ENCODE measurements around the gene POLK. TPM values are rescaled to one million over a fixed set of nuclear protein-coding genes. Genes with fewer than 3 reads are reported as not detected.

Gene POLK
- total RNA-seq, 1 donor from 2014 or later: 27.6 TPM

DNA sequence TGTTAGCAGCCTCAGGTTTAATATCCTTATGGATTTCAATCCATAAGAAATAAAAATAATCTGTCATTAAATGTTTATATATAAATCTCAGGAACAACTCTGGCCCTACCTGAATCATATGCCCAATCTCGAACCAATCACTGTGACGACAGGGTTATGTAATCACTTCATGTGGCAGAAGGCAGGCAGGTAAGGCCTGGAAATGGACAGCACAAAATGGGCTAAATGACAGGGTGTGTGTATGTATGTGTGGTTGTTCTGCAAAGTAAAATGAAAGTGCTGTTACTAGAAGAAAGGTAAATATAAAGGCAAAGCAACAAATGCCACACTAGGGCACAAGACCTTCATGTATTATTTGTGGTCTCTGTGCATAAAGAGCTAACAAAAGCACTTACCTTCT, 119.2 kb downstream of the POLK start:
- no peak overlapping the region for H3K27ac Mint-ChIP-seq (ENCODE audit: unreplicated experiment)
- no peak overlapping the region for H3K4me2 ChIP-seq (ENCODE audit: low read length)
- H3K4me1 ChIP-seq (ENCODE audit: insufficient read depth, low read length): no peaks in the 10 kb centered on the region
- H3K4me3 ChIP-seq (ENCODE audit: insufficient read depth, low read depth, low read length): no peak overlapping the region
- TF ChIP-seq, protein P1, sequence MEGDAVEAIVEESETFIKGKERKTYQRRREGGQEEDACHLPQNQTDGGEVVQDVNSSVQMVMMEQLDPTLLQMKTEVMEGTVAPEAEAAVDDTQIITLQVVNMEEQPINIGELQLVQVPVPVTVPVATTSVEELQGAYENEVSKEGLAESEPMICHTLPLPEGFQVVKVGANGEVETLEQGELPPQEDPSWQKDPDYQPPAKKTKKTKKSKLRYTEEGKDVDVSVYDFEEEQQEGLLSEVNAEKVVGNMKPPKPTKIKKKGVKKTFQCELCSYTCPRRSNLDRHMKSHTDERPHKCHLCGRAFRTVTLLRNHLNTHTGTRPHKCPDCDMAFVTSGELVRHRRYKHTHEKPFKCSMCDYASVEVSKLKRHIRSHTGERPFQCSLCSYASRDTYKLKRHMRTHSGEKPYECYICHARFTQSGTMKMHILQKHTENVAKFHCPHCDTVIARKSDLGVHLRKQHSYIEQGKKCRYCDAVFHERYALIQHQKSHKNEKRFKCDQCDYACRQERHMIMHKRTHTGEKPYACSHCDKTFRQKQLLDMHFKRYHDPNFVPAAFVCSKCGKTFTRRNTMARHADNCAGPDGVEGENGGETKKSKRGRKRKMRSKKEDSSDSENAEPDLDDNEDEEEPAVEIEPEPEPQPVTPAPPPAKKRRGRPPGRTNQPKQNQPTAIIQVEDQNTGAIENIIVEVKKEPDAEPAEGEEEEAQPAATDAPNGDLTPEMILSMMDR (IDR thresholded peaks at IDR 0.05; ENCODE audit: insufficient read depth, low read depth, low read length): no peak
- TF ChIP-seq EZH2 (IDR thresholded peaks at IDR 0.05; ENCODE audit: insufficient read depth, low read length): no peak
- no peaks in the 10 kb centered on the region for H3K27me3 Mint-ChIP-seq (ENCODE audit: low read depth, unreplicated experiment)
- H3K27me3 ChIP-seq (ENCODE audit: insufficient read depth, low read length): no peaks in the 10 kb centered on the region
- H3K9me3 ChIP-seq (ENCODE audit: insufficient read depth, low read depth, low read length): no peaks in the 10 kb centered on the region
- H3K4me1 Mint-ChIP-seq (ENCODE audit: low read depth, unreplicated experiment): no peaks in the 10 kb centered on the region
- FAIRE-seq (no peak), DNase-seq (ENCODE audit: low read depth) (no peak)
- no peaks in the 10 kb centered on the region for H3K36me3 ChIP-seq (ENCODE audit: insufficient read depth, low read length)
- no peak overlapping the region for H2AFZ ChIP-seq (ENCODE audit: low read depth, low read length)
- H4K20me1 ChIP-seq (ENCODE audit: insufficient read depth, low read length): no peaks in the 10 kb centered on the region
- no peaks in the 10 kb centered on the region for H3K79me2 ChIP-seq (ENCODE audit: insufficient read depth, low read length)
- H3K9ac ChIP-seq (ENCODE audit: low read length): no peak overlapping the region
- H3K9me3 Mint-ChIP-seq (ENCODE audit: unreplicated experiment): no peaks in the 10 kb centered on the region
- peaks cover 2% of the 10 kb centered on the region for H3K36me3 Mint-ChIP-seq (ENCODE audit: low read depth, unreplicated experiment)
- H3K4me3 Mint-ChIP-seq (ENCODE audit: unreplicated experiment): no peak overlapping the region
- H3K27ac ChIP-seq (ENCODE audit: low read depth, low read length): no peak overlapping the region

DNA sequence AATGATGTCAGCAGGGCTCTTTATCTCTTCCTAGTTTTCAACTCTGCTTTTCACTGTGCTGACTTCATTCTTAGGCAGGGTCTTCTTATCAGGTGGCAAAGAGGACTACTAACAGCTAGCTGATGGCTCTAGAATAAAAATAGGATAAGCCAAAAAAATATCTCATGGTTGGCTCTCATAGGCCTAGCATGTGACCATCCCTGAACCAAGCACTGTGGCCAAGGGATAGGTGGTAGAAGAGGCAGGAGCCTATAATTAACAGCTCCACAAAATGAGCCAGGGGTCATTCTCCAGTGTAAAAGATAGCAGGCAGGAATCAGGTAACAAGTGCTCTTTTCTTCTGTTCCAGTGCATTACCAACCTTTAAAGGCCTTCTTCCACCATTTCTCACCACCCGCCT, 120.6 kb downstream of the POLK start:
- H3K36me3 ChIP-seq (ENCODE audit: insufficient read depth, low read length): no peaks in the 10 kb centered on the region
- no peaks in the 10 kb centered on the region for H3K4me1 Mint-ChIP-seq (ENCODE audit: low read depth, unreplicated experiment)
- H3K4me3 Mint-ChIP-seq (ENCODE audit: unreplicated experiment): no peak overlapping the region

DNA sequence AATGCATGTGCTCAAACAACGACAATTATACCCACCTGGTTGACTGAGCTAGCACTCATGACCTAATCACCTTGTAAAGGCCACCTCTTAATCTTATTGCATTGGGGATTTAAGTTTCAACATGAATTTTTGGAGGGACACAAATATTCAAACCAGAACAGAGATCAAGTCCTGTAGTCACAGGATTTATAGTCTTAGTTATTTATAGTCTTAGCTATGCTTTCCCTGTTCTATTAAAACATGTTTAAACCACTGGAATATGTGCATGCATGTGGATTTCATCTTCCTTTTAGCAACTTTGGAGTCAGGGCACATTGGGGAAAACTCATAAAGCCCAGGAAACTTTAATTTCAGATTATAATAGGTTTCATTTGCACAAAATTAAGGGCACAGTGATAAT, 126.3 kb downstream of the POLK start:
- Histone ChIP-seq H3K9ac (ENCODE audit: low read length) (no peak overlapping the region), H3K79me2 (ENCODE audit: insufficient read depth, low read length) (no peaks in the 10 kb centered on the region), H2AFZ (ENCODE audit: low read depth, low read length) (no peak overlapping the region), H3K27ac (ENCODE audit: low read depth, low read length) (no peak overlapping the region), H3K27me3 (ENCODE audit: insufficient read depth, low read length) (no peaks in the 10 kb centered on the region), H4K20me1 (ENCODE audit: insufficient read depth, low read length) (no peaks in the 10 kb centered on the region), H3K9me3 (ENCODE audit: insufficient read depth, low read depth, low read length) (no peaks in the 10 kb centered on the region), H3K36me3 (ENCODE audit: insufficient read depth, low read length) (no peaks in the 10 kb centered on the region), H3K4me2 (ENCODE audit: low read length) (no peak overlapping the region), H3K4me1 (ENCODE audit: insufficient read depth, low read length) (peaks cover 14% of the 10 kb centered on the region), H3K4me3 (ENCODE audit: insufficient read depth, low read depth, low read length) (no peak overlapping the region)
- Mint-ChIP-seq H3K27ac (ENCODE audit: unreplicated experiment) (no peak overlapping the region), H3K9me3 (ENCODE audit: unreplicated experiment) (no peaks in the 10 kb centered on the region), H3K36me3 (ENCODE audit: low read depth, unreplicated experiment) (peaks cover 4% of the 10 kb centered on the region), H3K4me3 (ENCODE audit: unreplicated experiment) (no peak overlapping the region), H3K27me3 (ENCODE audit: low read depth, unreplicated experiment) (no peaks in the 10 kb centered on the region), H3K4me1 (ENCODE audit: low read depth, unreplicated experiment) (peaks cover 7% of the 10 kb centered on the region)
- TF ChIP-seq, protein P1 (IDR thresholded peaks at IDR 0.05; ENCODE audit: insufficient read depth, low read depth, low read length): no peak
- no peak for TF ChIP-seq EZH2 (IDR thresholded peaks at IDR 0.05; ENCODE audit: insufficient read depth, low read length)
- FAIRE-seq: no peak
- no peak for DNase-seq (ENCODE audit: low read depth)

More for the DNA sequence above, 120.6 kb downstream of the POLK start:
- Histone ChIP-seq H3K27ac (ENCODE audit: low read depth, low read length) (no peak overlapping the region), H3K4me1 (ENCODE audit: insufficient read depth, low read length) (no peaks in the 10 kb centered on the region), H2AFZ (ENCODE audit: low read depth, low read length) (no peak overlapping the region), H3K4me3 (ENCODE audit: insufficient read depth, low read depth, low read length) (no peak overlapping the region), H3K9me3 (ENCODE audit: insufficient read depth, low read depth, low read length) (no peaks in the 10 kb centered on the region), H3K4me2 (ENCODE audit: low read length) (no peak overlapping the region), H3K27me3 (ENCODE audit: insufficient read depth, low read length) (no peaks in the 10 kb centered on the region), H3K79me2 (ENCODE audit: insufficient read depth, low read length) (no peaks in the 10 kb centered on the region), H3K9ac (ENCODE audit: low read length) (no peak overlapping the region), H4K20me1 (ENCODE audit: insufficient read depth, low read length) (no peaks in the 10 kb centered on the region)
- TF ChIP-seq, protein P1 (IDR thresholded peaks at IDR 0.05; ENCODE audit: insufficient read depth, low read depth, low read length): no peak
- no peak for TF ChIP-seq EZH2 (IDR thresholded peaks at IDR 0.05; ENCODE audit: insufficient read depth, low read length)
- Mint-ChIP-seq H3K27ac (ENCODE audit: unreplicated experiment) (no peak overlapping the region), H3K9me3 (ENCODE audit: unreplicated experiment) (no peaks in the 10 kb centered on the region), H3K27me3 (ENCODE audit: low read depth, unreplicated experiment) (no peaks in the 10 kb centered on the region), H3K36me3 (ENCODE audit: low read depth, unreplicated experiment) (peaks cover 4% of the 10 kb centered on the region)
- FAIRE-seq: no peak
- no peak for DNase-seq (ENCODE audit: low read depth)

All from astrocyte (in vitro differentiated cells and primary cell).